ENCODE data around the gene ZNRF3. TPM values are rescaled to one million over a fixed set of nuclear protein-coding genes. Genes with fewer than 3 reads are reported as not detected.

ZNRF3 gene
- total RNA-seq, 2 donors from 2014 or later = 5.9 to 12.2 TPM

DNA sequence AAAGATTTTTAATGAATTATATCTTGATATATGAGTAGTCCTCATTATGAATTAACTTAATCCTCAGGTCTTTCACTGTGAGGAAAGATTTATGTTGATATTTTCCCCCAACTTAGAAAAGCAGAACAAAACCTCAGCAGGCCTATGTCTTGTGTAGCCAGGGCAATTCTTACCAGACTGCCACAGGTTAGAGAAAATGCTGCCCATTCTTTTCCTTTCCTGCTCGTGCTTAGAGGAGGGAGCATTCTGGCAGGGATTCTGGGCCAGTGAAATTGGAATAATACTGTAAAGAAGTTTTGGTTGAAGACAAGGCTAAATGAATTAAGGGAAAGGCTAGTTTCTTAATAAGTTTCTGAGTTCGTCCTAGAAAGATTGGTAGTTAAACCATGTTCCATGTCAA is 56.6 kb downstream of the ZNRF3 start:
- H3K4me1 ChIP-seq = no peaks in the 10 kb centered on the region
- DNase-seq = no peak
- no peak overlapping the region for H3K9ac ChIP-seq (ENCODE audit: low read depth in 2 of 2, low read length in 2 of 2)
- intact Hi-C loops (cut with DNase I) = no loop called here
- H3K27me3 ChIP-seq = no peaks in the 10 kb centered on the region
- H3K4me3 ChIP-seq = no peak overlapping the region
- H3K36me3 ChIP-seq = no peaks in the 10 kb centered on the region
- no peak for TF ChIP-seq CTCF (IDR thresholded peaks at IDR 0.05)
- no peaks in the 10 kb centered on the region for H3K9me3 ChIP-seq
- H3K27ac ChIP-seq = no peak overlapping the region

- Histone ChIP-seq H3K27me3 (no peaks in the 10 kb centered on the region), H3K36me3 (no peaks in the 10 kb centered on the region), H3K4me3 (no peak overlapping the region), H3K4me1 (no peaks in the 10 kb centered on the region), H3K9ac (ENCODE audit: low read depth in 2 of 2, low read length in 2 of 2) (no peak overlapping the region), H3K27ac (no peak overlapping the region), H3K9me3 (no peaks in the 10 kb centered on the region)
- TF ChIP-seq CTCF (IDR thresholded peaks at IDR 0.05) = no peak
- intact Hi-C loops (cut with DNase I) = no loop called here
- no peak for DNase-seq
Observed at GRCh38 chr22:28940441-28940840, 57.1 kb downstream of the ZNRF3 start.

- TF ChIP-seq CTCF (IDR thresholded peaks at IDR 0.05) = no peak
- H3K27ac ChIP-seq = no peak overlapping the region
Observed at GRCh38 chr22:28942333-28942732, 59.0 kb downstream of the ZNRF3 start.

DNA sequence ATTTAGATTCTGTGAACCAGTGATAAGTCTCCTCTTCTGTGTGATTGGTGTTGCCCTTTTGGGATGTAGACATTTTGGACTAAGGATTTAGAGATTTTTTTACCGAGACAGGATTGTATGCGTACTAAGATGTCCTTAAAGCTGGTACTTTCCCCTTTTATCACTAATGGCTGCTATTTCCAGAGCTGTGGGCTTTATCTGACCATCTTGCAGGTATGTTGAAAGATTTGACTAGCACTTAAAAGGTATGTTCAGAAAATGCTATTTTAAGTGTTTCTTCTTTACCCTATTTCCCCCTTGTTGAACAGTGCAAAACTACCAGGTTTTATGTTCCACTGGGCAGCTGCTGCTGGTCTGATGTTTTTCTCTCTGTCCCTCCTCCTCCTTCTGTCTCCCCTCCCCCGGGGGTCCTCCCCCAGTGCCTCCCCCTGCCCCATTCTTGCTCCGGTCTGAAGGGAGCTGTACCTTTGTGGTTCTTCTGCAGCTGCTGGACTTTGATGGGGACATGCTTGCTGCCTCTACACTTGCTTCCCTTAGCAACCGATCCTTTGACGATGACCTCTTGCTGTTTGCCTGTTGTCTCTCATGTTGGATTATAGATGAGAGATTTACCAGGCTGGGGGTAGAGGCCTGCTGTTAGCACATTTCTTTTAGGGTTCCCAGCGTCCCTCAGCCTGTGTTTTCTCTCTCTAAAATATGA is 59.6 kb downstream of the ZNRF3 start:
- no peak for TF ChIP-seq CTCF (IDR thresholded peaks at IDR 0.05)
- H3K36me3 ChIP-seq = no peaks in the 10 kb centered on the region
- H3K4me1 ChIP-seq = no peaks in the 10 kb centered on the region

More at GRCh38 chr22:28942333-28942732, 59.0 kb downstream of the ZNRF3 start:
- Histone ChIP-seq H3K9me3 (no peaks in the 10 kb centered on the region), H3K9ac (ENCODE audit: low read depth in 2 of 2, low read length in 2 of 2) (no peak overlapping the region), H3K36me3 (no peaks in the 10 kb centered on the region), H3K4me1 (no peaks in the 10 kb centered on the region), H3K27me3 (no peaks in the 10 kb centered on the region), H3K4me3 (no peak overlapping the region)
- DNase-seq = no peak
- intact Hi-C loops (cut with DNase I) = no loop called here

DNA sequence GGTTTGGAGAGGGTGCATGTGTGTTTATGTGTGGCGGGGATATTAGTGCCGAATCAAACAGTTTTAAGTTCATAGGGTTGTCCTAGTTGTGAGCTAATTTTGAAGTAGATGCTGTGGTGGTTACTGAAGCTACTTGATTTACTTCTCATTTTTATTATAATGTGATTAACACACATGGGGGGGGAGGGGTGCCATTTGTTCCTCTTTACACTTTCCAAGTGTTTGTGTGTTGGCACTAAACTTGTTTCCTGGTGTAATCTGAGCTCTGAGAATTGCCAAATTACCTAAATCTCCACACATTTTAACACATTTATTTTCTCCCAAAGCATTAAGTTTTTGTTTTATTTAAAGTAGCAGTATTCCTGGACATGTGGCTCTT is 60.1 kb downstream of the ZNRF3 start:
- no peak for TF ChIP-seq CTCF (IDR thresholded peaks at IDR 0.05)
- no peak overlapping the region for H3K9ac ChIP-seq (ENCODE audit: low read depth in 2 of 2, low read length in 2 of 2)
- no peaks in the 10 kb centered on the region for H3K4me1 ChIP-seq
- no peaks in the 10 kb centered on the region for H3K27me3 ChIP-seq
- intact Hi-C loops (cut with DNase I) = no loop called here
- no peaks in the 10 kb centered on the region for H3K36me3 ChIP-seq
- no peak for DNase-seq
- H3K9me3 ChIP-seq = no peaks in the 10 kb centered on the region
- H3K27ac ChIP-seq = no peak overlapping the region
- no peak overlapping the region for H3K4me3 ChIP-seq

More for the DNA sequence above, 59.6 kb downstream of the ZNRF3 start:
- no peak for DNase-seq
- Histone ChIP-seq H3K4me3 (no peak overlapping the region), H3K27ac (no peak overlapping the region), H3K9ac (ENCODE audit: low read depth in 2 of 2, low read length in 2 of 2) (no peak overlapping the region), H3K9me3 (no peaks in the 10 kb centered on the region), H3K27me3 (no peaks in the 10 kb centered on the region)
- intact Hi-C loops (cut with DNase I) = no loop called here
